ENCODE measurements around the gene LGSN. TPM values are rescaled to one million over a fixed set of nuclear protein-coding genes. Genes with fewer than 3 reads are reported as not detected.

The LGSN gene
- total RNA-seq (2016; rRNA removed; fragmentation: Illumina TruSeq; extraction: Trizol) = 0.13 and 0.53 TPM in 2 replicates
- not detected in 2 replicates for total RNA-seq (2016; cell fraction: cytosol; rRNA removed; fragmentation: Illumina TruSeq; extraction: Trizol; ENCODE audit: low read depth)
- 0.09 and 0.34 TPM in 2 replicates for total RNA-seq (2016; cell fraction: insoluble cytoplasmic fraction; rRNA removed; fragmentation: Illumina TruSeq; extraction: Trizol)
- total RNA-seq (2016; cell fraction: membrane; rRNA removed; fragmentation: Illumina TruSeq; extraction: Trizol) = 0.12 TPM in 1 of 2 replicates, not detected in the other
- 0.06 and 0.43 TPM in 2 replicates for total RNA-seq (2016; cell fraction: nucleus; rRNA removed; fragmentation: Illumina TruSeq; extraction: Trizol)
- polyA plus RNA-seq (2011; rRNA removed) = 0.51 and 0.63 TPM in 2 replicates
- 0.20 and 0.22 TPM in 2 replicates for polyA plus RNA-seq (2011; cell fraction: cytosol; rRNA removed)
- 0.98 and 1.5 TPM in 2 replicates for polyA plus RNA-seq (2011; cell fraction: nucleus; rRNA removed)
- polyA plus RNA-seq (2012) = 0.72 and 0.73 TPM in 2 replicates
- polyA plus RNA-seq (2016; cell fraction: cytosol; fragmentation: Illumina TruSeq; extraction: Trizol; ENCODE audit: low read depth) = not detected in 2 replicates
- polyA plus RNA-seq (2016; cell fraction: insoluble cytoplasmic fraction; fragmentation: Illumina TruSeq; extraction: Trizol; ENCODE audit: low read depth) = 0.05 TPM in 1 of 2 replicates, not detected in the other
- polyA plus RNA-seq (2016; cell fraction: membrane; fragmentation: Illumina TruSeq; extraction: Trizol; ENCODE audit: low read depth) = not detected in 2 replicates
- 0.18 and 0.44 TPM in 2 replicates for polyA plus RNA-seq (2016; cell fraction: nucleus; fragmentation: Illumina TruSeq; extraction: Trizol; ENCODE audit: insufficient read depth, low read depth)
- 0.42 and 5.4 TPM in 2 replicates for polyA minus RNA-seq (2011; rRNA and poly(A)+ RNA removed; ENCODE audit: low replicate concordance)
- 0.53 and 0.69 TPM in 2 replicates for polyA minus RNA-seq (2011; cell fraction: cytosol; rRNA and poly(A)+ RNA removed)
- polyA minus RNA-seq (2011; cell fraction: nucleus; rRNA and poly(A)+ RNA removed) = 2.4 and 3.5 TPM in 2 replicates
- Bru-seq, nascent RNA = percentile 23 among the genes with signal in this experiment
- percentile 22 among the genes with signal in this experiment for BruChase-seq, experiment 1, labeled RNA remaining after a 6-hour chase
- percentile 29 among the genes with signal in this experiment for BruChase-seq, experiment 2, labeled RNA remaining after a 2-hour chase
- long read RNA-seq, experiment 1 = 0 reads
- long read RNA-seq, experiment 2 = 0 reads

DNA sequence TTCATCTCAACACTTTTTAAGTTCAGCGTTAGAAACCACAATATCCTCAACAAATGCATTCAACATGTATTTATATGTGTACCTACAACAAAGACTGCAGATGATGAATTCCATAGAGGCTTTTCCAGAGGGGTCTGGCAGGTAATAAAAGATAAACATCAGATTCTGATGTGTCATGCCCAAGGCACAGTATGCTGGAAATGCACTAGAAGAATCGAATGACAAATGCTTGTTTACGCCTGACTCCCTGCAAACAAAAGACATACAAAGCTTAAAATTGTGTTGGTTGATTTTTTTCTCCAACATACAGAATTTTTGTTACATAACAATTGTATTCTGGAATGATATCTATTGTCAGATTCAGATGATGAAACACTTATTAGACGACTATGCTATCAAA, at the start of gene LGSN:
Gene LGSN (minus strand): TSS at position 45 of the 400 bp plus-strand sequence. CDS start 40 bp downstream, at position 5.
- POLR2A ChIA-PET = no interaction called here
- no peak for FAIRE-seq
- TF ChIP-seq ZNF136 (CRISPR knock-in tag; IDR thresholded peaks at IDR 0.05; ENCODE audit: low read depth) = no peak
- TF ChIP-seq KAT2B (IDR thresholded peaks at IDR 0.05; ENCODE audit: borderline replicate concordance, low read depth, low read length) = no peak
- TF ChIP-seq SETDB1 (CRISPR knock-in tag; IDR thresholded peaks at IDR 0.05; ENCODE audit: borderline replicate concordance) = no peak
- TF ChIP-seq IKZF4 (CRISPR knock-in tag; IDR thresholded peaks at IDR 0.05; ENCODE audit: borderline replicate concordance, low read depth, not compliant biosample characterization) = no peak
- TF ChIP-seq KDM2A (CRISPR knock-in tag; IDR thresholded peaks at IDR 0.05; ENCODE audit: borderline replicate concordance, low read depth) = no peak
- Histone ChIP-seq H3K4me3 (replicated peaks in 1 of 3; ENCODE audit: insufficient read depth in 1 of 3, low read depth in 2 of 3, low read length in 3 of 3) (no peak within 1 kb of the TSS), H3K4me1 (ENCODE audit: insufficient read depth, low read length) (no peaks in the 10 kb centered on the region), H4K20me1 (ENCODE audit: insufficient read depth, low read length) (no peaks in the 10 kb centered on the region), H3K9me3 (ENCODE audit: low read length) (no peaks in the 10 kb centered on the region), H3K36me3 (replicated peaks in 1 of 2; ENCODE audit: control insufficient read depth in 1 of 2, insufficient read depth in 2 of 2, low read length in 2 of 2) (no peaks in the 10 kb centered on the region), H3K9ac (ENCODE audit: insufficient read depth, low read depth, low read length) (no peak within 1 kb of the TSS), H3K27me3 (ENCODE audit: control insufficient read depth in 1 of 2, insufficient read depth in 2 of 2, low read length in 2 of 2) (no peaks in the 10 kb centered on the region), H3K4me2 (ENCODE audit: low read depth, low read length) (no peak within 1 kb of the TSS), H2AFZ (ENCODE audit: low read length) (no peak within 1 kb of the TSS), H3K79me2 (ENCODE audit: insufficient read depth, low read length) (no peaks in the 10 kb centered on the region), H3K27ac (ENCODE audit: extremely low read length, insufficient read depth, low read length) (no peak within 1 kb of the TSS)
- no TSS peak for BruUV-seq (replicated peaks)
- no peak for DNase-seq (ENCODE audit: low spot score)
- no peak for ATAC-seq
- in situ Hi-C loops (cut with HindIII; ENCODE audit: extremely low pct_ligation_motif_present, low pct_unique_long_range_greater_than_20kb) (no loop called here), intact Hi-C loops (cut with micrococcal nuclease; ENCODE audit: unreplicated experiment) (no loop called here)
- CTCF ChIA-PET (ENCODE audit: low intra/inter-chr PET ratio, low total read pairs) = no interaction called here
- WGBS (ENCODE audit: low lambda C conversion rate) = 35% methylated on average over 4 of the region's 4 CpGs

Data from HepG2 (cell line).